HL-60 (cell line): Measurements from ENCODE around the gene ZBTB45.

ENCODE experiments used
- CTCF ChIP-seq: IDR thresholded peaks from one replicate; pipeline ENCODE4 v1.5.1; 2011; ENCODE audit warnings: low read length, control low read depth, inconsistent platforms; ENCODE audit not compliant: insufficient read depth
- GABPA ChIP-seq: IDR thresholded peaks from 2 replicates; pipeline ENCODE4 v1.6.1; 2012; ENCODE audit warnings: low read depth
- POLR2AphosphoS5 ChIP-seq: IDR thresholded peaks from 2 replicates; pipeline ENCODE4 v1.6.1; 2012; ENCODE audit warnings: low read depth
- SPI1 ChIP-seq: IDR thresholded peaks from 2 replicates; pipeline ENCODE4 v1.6.1; 2012; ENCODE audit warnings: low read depth, mild to moderate bottlenecking, borderline replicate concordance

- TF ChIP-seq SPI1 = no peak
- TF ChIP-seq CTCF = no peak
- TF ChIP-seq POLR2AphosphoS5 = no peak
- no peak for TF ChIP-seq GABPA
Measured at GRCh38 chr19:58545286-58546018, 25.8 kb upstream of the ZBTB45 start.
